Keratinocyte (primary cell): ENCODE results near the gene CIB4. TPM values are rescaled to one million over a fixed set of nuclear protein-coding genes. Genes with fewer than 3 reads are reported as not detected.

Experiments used
- DNase-seq: peaks from one replicate; pipeline ENCODE4 v3.0.0-alpha.2; 2011; ENCODE audit warnings: low read depth, missing footprints, low spot score
- FAIRE-seq: peaks from 2 replicates; lab custom pipeline; 2011; peaks lifted over from hg19 to GRCh38; lab: Jason Lieb, UNC
- H2AFZ ChIP-seq: 2 replicates; pipeline ENCODE4 v1.6.0; 2012; ENCODE audit warnings: low read length, control low read depth, inconsistent platforms; ENCODE audit not compliant: control insufficient read depth
- H3K27ac ChIP-seq: 2 replicates; pipeline ENCODE4 v1.5.1; 2011; ENCODE audit warnings: low read length; ENCODE audit not compliant: control insufficient read depth, insufficient read depth
- H3K27me3 ChIP-seq: 3 replicates; pipeline ENCODE4 v1.6.0; 2011; ENCODE audit warnings: low read length; ENCODE audit not compliant: control insufficient read depth, insufficient read depth; ENCODE audit errors: extremely low read depth
- H3K36me3 ChIP-seq, 2 experiments: 2 replicates in 1 of 2; 3 replicates in 1 of 2; pipeline ENCODE4 v1.5.1; 2011; ENCODE audit warnings: low read length in 2 of 2, mild to moderate bottlenecking in 1 of 2; ENCODE audit not compliant: control insufficient read depth in 2 of 2, insufficient read depth in 2 of 2; ENCODE audit errors: extremely low read depth in 1 of 2
- H3K4me1 ChIP-seq: 3 replicates; pipeline ENCODE4 v1.5.1; 2011; ENCODE audit warnings: low read length; ENCODE audit not compliant: control insufficient read depth, insufficient read depth; ENCODE audit errors: extremely low read depth
- H3K4me2 ChIP-seq: 3 replicates; pipeline ENCODE4 v1.6.0; 2011; ENCODE audit warnings: low read depth, low read length; ENCODE audit not compliant: control insufficient read depth, insufficient read depth; ENCODE audit errors: extremely low read depth
- H3K4me3 ChIP-seq, 3 experiments: fragments of 200-600 bp in 1 of 3; sonication (generic) in 1 of 3; 2 replicates in 2 of 3; 3 replicates in 1 of 3; pipeline ENCODE4 v1.5.1; 2011 to 2016; ENCODE audit warnings: low read length in 3 of 3, mild to moderate bottlenecking in 3 of 3, control low read depth in 2 of 3, inconsistent platforms in 1 of 3, low read depth in 1 of 3, mixed read lengths in 1 of 3, mixed run types in 1 of 3, moderate library complexity in 1 of 3; ENCODE audit not compliant: control insufficient read depth in 2 of 3, insufficient read depth in 2 of 3; ENCODE audit errors: extremely low read depth in 1 of 3
- H3K79me2 ChIP-seq: 2 replicates; pipeline ENCODE4 v1.6.0; 2012; ENCODE audit warnings: low read length; ENCODE audit not compliant: control insufficient read depth, insufficient read depth
- H3K9ac ChIP-seq: 3 replicates; pipeline ENCODE4 v1.6.0; 2011; ENCODE audit warnings: low read length; ENCODE audit not compliant: control insufficient read depth, insufficient read depth; ENCODE audit errors: extremely low read depth
- H3K9me1 ChIP-seq: 3 replicates; pipeline ENCODE4 v1.6.0; 2011; ENCODE audit warnings: low read length; ENCODE audit not compliant: control insufficient read depth, insufficient read depth; ENCODE audit errors: extremely low read depth
- H3K9me3 ChIP-seq: 2 replicates; pipeline ENCODE4 v1.5.1; 2012; ENCODE audit warnings: low read depth, low read length; ENCODE audit not compliant: control insufficient read depth
- H4K20me1 ChIP-seq: 3 replicates; pipeline ENCODE4 v1.6.0; 2011; ENCODE audit warnings: low read length; ENCODE audit not compliant: control insufficient read depth, insufficient read depth; ENCODE audit errors: extremely low read depth
- EZH2 ChIP-seq: IDR thresholded peaks from one replicate; pipeline ENCODE4 v1.6.1; 2012; ENCODE audit warnings: inconsistent platforms, mild to moderate bottlenecking, low read length, moderate library complexity
- dilution Hi-C: fragments of 300-500 bp; cut with MboI; formaldehyde crosslinking; loops from one replicate; pipeline ENCODE4 v1.7.0; 2020; ENCODE audit warnings: low sequenced_read_pairs; ENCODE audit not compliant: extremely low pct_ligation_motif_present
- polyA plus RNA-seq, 5 experiments: library from polyadenylated mRNA; depleted of rRNA in 3 of 5; stranded (reverse) in 3 of 5; stranded (forward) in 1 of 5; unstranded in 1 of 5; fragments of >200 nt; gene quantifications; 1 replicate in 1 of 5; 2 replicates in 3 of 5; 3 replicates in 1 of 5; pipeline versions ENCODE4 v1.2.1 to v1.2.3, GENCODE V29; 2011 to 2012; ENCODE audit warnings: missing spikeins in 2 of 5, low read depth in 1 of 5, low replicate concordance in 1 of 5
- TF ChIP-seq, protein P1 (sequence below), 3 experiments: IDR thresholded peaks in 1 of 3; conservative IDR thresholded peaks in 1 of 3; optimal IDR thresholded peaks in 1 of 3; 2 replicates in 2 of 3; 3 replicates in 1 of 3; pipeline versions ENCODE3 to v1.5.1; 2011; ENCODE audit warnings: low read length in 3 of 3, mild to moderate bottlenecking in 3 of 3, moderate library complexity in 2 of 3, control low read depth in 1 of 3, inconsistent platforms in 1 of 3; ENCODE audit not compliant: insufficient read depth in 2 of 3; ENCODE audit errors: extremely low read depth in 1 of 3

CIB4 gene
- polyA plus RNA-seq, 1 donor (not counting 4 experiments of a cell fraction or from before 2014, with no cell fraction given), result not detected

DNA sequence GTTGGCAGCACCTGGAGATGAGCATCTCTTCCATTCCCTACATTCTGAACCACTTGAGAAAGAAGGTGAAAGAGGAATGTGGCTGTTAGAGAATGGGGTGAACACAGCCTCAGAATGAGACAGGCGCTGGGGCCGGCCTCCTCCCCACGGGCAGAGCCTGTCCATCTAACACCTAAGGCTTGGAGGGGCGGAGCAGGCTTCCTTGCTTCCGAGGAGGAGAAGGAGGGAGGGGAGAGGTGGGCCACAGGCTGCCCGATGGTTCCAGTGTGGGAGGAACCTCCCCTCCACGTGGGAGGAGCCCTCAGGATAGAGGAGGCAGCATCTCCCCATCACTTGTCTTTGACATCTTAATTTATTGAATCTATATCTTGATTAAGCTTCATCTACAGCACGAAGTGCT is 68.6 kb downstream of the CIB4 start:
- no peak overlapping the region for H3K9ac ChIP-seq
- H3K27me3 ChIP-seq, result peaks cover 45% of the 10 kb centered on the region
- no peak overlapping the region for H3K4me2 ChIP-seq
- dilution Hi-C loops, result no loop called here
- peaks cover 2% of the 10 kb centered on the region for H4K20me1 ChIP-seq
- no peak overlapping the region for H2AFZ ChIP-seq
- FAIRE-seq, result no peak
- H3K9me1 ChIP-seq, result no peaks in the 10 kb centered on the region
- TF ChIP-seq EZH2, result no peak
- TF ChIP-seq, protein P1, sequence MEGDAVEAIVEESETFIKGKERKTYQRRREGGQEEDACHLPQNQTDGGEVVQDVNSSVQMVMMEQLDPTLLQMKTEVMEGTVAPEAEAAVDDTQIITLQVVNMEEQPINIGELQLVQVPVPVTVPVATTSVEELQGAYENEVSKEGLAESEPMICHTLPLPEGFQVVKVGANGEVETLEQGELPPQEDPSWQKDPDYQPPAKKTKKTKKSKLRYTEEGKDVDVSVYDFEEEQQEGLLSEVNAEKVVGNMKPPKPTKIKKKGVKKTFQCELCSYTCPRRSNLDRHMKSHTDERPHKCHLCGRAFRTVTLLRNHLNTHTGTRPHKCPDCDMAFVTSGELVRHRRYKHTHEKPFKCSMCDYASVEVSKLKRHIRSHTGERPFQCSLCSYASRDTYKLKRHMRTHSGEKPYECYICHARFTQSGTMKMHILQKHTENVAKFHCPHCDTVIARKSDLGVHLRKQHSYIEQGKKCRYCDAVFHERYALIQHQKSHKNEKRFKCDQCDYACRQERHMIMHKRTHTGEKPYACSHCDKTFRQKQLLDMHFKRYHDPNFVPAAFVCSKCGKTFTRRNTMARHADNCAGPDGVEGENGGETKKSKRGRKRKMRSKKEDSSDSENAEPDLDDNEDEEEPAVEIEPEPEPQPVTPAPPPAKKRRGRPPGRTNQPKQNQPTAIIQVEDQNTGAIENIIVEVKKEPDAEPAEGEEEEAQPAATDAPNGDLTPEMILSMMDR (optimal IDR thresholded peaks at IDR 0.05 in 1 of 3, IDR thresholded peaks at IDR 0.05 in 1 of 3, conservative IDR thresholded peaks at IDR 0.05 in 1 of 3; ENCODE audit: extremely low read depth in 1 of 3, insufficient read depth in 2 of 3, low read length in 3 of 3), result no peak
- peaks cover 11% of the 10 kb centered on the region for H3K4me1 ChIP-seq
- H3K27ac ChIP-seq, result no peak overlapping the region
- H3K79me2 ChIP-seq, result no peaks in the 10 kb centered on the region
- H3K36me3 ChIP-seq, result no peaks in the 10 kb centered on the region
- H3K9me3 ChIP-seq, result no peaks in the 10 kb centered on the region
- no peak for DNase-seq
- no peak overlapping the region for H3K4me3 ChIP-seq

DNA sequence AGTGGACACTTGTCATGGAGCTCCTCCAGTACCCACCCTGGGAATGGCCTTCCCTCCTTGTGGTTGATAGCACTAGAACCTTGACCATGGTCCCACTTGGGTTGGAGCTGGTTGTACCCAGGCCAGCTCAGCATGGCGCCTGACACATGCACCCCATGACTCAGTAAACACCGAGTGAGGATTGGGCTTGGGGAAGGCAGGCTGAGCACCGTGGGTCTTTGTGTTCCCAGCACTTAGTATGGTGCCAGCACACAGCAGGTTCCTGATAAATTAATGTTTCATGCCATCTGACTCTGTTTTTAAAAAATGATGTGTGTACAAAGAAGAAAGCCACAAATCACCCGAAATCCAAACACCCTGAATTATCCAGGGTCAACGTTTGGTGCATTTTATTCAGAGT is 69.8 kb downstream of the CIB4 start:
- Histone ChIP-seq H3K9me3 (no peaks in the 10 kb centered on the region), H3K9ac (no peak overlapping the region), H4K20me1 (no peaks in the 10 kb centered on the region), H3K79me2 (no peaks in the 10 kb centered on the region), H3K27ac (no peak overlapping the region), H3K4me1 (no peaks in the 10 kb centered on the region), H3K36me3 (no peaks in the 10 kb centered on the region), H3K27me3 (peaks cover 47% of the 10 kb centered on the region), H3K9me1 (no peaks in the 10 kb centered on the region), H3K4me2 (no peak overlapping the region), H3K4me3 (no peak overlapping the region), H2AFZ (no peak overlapping the region)
- DNase-seq (no peak), FAIRE-seq (no peak)
- dilution Hi-C loops, result no loop called here
- TF ChIP-seq, protein P1 (optimal IDR thresholded peaks at IDR 0.05 in 1 of 3, IDR thresholded peaks at IDR 0.05 in 1 of 3, conservative IDR thresholded peaks at IDR 0.05 in 1 of 3; ENCODE audit: extremely low read depth in 1 of 3, insufficient read depth in 2 of 3, low read length in 3 of 3), result no peak
- TF ChIP-seq EZH2, result no peak
